Transverse colon (tissue), 4 donors: ENCODE measurements around the gene MLLT1.

Experiments used
- CTCF ChIP-seq, 5 experiments: fragments of 200-600 bp in 3 of 5; fragments of 450-650 bp in 2 of 5; sonication (generic) in 3 of 5; IDR thresholded peaks; 1 replicate in 2 of 5; 2 replicates in 3 of 5; pipeline ENCODE4 v1.5.1; 2016 to 2017; ENCODE audit warnings: antibody characterized with exemption in 5 of 5, inconsistent platforms in 3 of 5, mild to moderate bottlenecking in 2 of 5, moderate library complexity in 1 of 5
- POLR2AphosphoS5 ChIP-seq, 3 donors: sonication (generic); formaldehyde crosslinking; IDR thresholded peaks; one replicate each; pipeline ENCODE4 v1.6.1; 2016; ENCODE audit warnings: antibody characterized with exemption in 3 of 3

DNA sequence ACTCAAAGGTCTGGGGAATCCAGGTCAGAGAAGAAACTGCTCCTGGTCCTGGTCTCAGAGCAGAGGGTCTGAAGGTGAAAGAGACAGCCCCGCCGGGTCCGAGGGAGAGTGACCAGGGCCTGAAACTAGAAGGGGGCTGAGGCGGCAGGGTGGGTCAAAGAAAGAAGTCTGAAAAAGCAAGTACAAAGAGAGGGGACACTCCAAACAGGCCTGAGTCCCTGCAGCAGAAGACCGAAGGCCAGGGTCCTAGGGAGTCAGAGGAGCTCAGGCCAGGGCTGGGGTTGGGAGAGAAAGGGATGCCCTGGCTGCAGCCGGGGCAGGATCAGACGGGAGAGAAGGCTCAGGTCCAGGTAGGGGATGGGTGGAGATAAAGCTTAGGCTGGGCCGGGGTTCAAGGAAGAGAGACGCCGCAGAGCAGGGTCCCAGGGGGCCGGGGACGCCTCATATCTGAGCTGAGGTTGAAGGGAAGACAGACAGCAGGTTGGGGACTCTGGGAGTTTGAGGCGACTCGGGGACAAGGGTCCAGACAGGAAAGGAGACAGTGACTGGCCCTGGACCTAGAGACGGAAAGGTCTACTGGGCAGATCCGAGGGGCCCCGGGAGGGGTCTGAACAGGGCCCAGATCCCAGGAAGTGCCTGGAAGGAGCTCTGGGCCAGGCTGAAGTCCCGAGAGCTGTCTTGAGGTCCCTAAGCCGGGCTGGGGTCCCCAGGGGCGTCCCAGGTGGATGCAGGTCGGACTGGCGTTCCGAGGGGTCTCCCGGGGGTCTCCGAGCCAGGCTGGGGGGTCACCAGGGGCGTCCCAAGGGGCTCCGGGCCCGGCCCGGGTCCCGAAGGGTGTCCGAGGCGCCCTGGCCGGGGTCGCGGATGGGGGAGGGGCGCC is 795 bp downstream of the MLLT1 start:
- TF ChIP-seq CTCF (IDR thresholded peaks at IDR 0.05) (no peak), POLR2AphosphoS5 (IDR thresholded peaks at IDR 0.05) (no peak)
